Activated gamma-delta T cell (primary cell): ENCODE measurements around the gene ST3GAL3.

Source experiments
- DNase-seq: peaks from one replicate; lab custom pipeline; 2025; lab: John Stamatoyannopoulos, UW
- total RNA-seq, 2 donors: gene quantifications; one replicate each; lab custom pipeline; 2026; lab: John Stamatoyannopoulos, UW

Gene ST3GAL3, protein sequence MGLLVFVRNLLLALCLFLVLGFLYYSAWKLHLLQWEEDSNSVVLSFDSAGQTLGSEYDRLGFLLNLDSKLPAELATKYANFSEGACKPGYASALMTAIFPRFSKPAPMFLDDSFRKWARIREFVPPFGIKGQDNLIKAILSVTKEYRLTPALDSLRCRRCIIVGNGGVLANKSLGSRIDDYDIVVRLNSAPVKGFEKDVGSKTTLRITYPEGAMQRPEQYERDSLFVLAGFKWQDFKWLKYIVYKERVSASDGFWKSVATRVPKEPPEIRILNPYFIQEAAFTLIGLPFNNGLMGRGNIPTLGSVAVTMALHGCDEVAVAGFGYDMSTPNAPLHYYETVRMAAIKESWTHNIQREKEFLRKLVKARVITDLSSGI
- 5.0 to 9.2 reads per million in 2 donors for total RNA-seq

DNA sequence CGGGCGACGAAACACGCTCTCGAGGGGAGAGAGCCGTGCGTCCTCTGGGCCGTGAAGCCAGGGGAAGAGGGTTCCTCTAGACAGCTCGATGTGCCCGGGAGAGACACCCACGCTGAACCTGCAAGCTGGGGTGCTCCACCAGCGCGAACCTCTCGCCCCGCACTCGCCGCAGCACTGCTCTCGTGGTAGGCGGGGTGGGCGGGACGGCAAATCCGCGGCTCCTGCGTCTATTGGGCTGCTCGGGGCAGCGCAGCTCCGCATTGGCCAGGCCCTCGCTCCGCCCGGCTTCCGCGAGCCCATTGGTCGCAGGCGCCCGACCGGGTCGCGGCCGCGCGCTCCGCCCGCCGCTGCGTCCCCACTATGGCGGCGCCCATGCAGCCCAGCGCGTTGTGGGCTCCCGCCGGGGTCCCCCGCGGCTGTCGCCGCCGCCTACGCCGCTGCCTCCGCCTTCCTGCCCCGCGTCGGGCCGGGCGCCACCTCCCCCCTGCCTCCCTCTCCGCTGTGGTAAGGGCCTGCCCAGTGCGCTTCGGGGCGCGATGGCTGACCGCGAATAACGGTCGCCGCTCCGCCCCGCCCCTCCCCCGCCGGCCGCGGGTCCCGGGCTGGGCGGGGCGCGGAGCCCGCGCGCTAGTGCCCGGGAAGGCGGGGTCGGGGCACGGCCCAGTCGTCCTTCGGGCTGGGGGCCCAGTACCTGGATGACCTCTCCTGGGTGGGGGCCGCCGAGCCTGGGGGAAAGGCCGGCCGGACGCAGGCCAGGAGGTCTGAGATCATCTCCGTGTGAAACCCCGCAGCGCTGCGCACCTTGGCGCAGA, at the start of gene ST3GAL3:
TSS of gene ST3GAL3 (plus strand) at position 347 of the 812 bp plus-strand sequence. CDS start 28,727 bp downstream, outside the sequence.
- DNase-seq = peak; percentile 85

GRCh38 chr1:43659212-43660166, 47.8 kb upstream of the ST3GAL3 start:
- DNase-seq = no peak

DNA sequence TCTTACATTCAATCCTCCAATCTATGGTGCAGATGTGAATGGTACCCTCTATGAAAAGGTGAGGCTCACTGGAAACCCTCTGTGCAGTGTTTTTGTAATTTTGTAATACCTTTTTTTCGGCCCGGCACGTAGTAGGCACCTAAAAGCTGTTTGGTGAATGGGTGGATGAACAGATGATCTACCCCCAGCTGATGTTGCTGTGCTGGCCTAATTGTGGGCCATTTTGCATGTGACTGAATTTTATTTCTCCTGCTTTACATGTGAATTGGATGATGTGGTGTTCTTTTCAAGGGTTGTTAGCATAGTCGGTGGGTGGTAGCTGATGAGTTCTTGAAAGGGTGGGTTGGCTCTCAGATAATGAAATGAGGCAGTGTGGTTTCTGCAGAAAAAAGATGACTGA, 47.0 kb upstream of the ST3GAL3 start:
- DNase-seq = no peak

DNA sequence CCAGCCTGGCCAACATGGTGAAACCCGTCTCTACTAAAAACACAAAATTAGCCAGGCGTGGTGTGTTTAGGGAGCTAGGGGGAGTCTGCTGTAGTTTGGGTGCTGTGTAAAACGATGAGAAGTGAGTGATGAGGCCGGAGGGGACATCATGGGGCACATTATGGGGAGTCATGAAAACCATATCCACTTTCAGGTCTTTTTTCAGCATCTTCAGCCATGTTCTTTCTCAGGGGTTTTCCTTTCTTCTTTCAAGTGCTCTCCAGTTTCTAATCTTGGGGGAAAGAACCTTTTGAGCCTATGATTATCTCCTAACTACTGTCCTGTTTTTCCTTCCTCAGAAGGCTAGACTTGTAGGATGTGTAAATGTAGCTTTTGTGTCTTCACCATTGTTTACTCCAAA, 43.0 kb upstream of the ST3GAL3 start:
- DNase-seq = no peak

- no peak for DNase-seq
Measured at GRCh38 chr1:43666608-43667007, 40.7 kb upstream of the ST3GAL3 start.

DNA sequence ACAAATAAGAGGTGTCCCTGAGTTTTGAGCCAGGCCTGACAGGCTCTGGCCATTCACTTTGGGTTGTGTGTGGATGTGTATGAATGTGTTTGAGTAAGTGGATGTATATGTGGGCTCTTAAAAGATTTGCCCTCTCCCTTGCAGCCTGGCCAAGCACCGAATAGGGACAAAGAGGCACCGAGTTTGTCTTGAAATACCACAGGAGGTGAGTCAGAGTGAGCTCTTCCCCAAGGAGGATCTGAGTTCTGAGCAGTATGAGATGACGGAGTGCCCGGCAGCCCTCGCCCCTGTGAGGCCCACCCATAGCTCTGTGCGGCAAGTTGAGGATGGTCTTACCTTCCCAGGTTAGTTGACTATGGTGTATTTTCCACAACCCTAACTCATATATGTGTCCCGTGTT, 38.4 kb upstream of the ST3GAL3 start:
- no peak for DNase-seq

GRCh38 chr1:43669878-43670277, 37.5 kb upstream of the ST3GAL3 start:
- DNase-seq = no peak

DNA sequence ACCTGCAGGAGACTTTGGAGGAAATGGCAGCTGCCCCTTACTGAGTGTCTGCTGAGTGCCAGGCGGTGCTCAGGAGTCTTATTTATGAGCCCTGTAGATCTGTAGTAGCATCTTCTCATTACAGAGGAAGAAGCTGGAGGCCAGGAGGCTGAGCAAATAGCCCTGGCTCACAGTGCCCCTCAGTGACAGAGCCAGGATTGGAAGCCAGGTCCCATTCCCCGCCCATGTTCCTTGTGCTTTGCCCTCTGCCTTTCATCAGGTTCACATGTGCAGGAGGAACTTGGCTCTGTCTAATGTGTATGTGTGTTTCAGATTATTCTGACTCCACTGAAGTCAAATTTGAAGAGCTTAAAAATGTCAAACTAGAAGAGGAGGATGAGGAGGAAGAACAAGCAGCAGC, 36.1 kb upstream of the ST3GAL3 start:
- no peak for DNase-seq

DNA sequence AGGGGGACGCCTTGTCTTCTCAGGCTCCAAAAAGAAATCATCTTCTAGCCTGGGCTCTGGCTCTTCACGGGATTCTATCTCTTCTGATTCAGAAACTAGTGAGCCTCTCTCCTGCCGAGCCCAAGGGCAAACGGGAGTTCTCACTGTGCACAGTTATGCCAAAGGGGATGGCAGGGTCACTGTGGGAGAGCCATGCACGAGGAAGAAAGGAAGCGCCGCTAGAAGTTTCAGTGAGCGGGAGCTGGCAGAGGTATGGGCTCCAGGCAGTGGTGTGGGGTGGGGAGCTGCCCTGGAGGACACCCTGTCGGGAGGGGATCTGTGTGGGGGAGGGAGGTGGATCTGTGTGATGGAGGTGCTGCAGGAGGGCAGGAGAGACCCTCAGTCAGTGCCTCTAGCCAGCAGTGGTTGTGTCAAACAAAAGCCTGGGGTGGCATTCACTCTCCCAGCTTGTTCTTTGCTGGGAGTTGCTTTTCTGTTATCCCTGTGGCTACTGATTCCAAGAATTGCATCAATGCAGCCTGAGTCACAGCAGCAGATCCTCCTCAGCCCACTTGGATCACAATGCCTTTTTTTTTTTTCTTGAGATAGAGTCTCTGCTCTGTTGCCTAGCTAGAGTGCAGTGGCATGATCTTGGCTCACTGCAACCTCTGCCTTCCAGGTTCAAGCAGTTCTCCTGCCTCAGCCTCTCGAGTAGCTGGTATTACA, 35.6 kb upstream of the ST3GAL3 start:
- DNase-seq = no peak

DNA sequence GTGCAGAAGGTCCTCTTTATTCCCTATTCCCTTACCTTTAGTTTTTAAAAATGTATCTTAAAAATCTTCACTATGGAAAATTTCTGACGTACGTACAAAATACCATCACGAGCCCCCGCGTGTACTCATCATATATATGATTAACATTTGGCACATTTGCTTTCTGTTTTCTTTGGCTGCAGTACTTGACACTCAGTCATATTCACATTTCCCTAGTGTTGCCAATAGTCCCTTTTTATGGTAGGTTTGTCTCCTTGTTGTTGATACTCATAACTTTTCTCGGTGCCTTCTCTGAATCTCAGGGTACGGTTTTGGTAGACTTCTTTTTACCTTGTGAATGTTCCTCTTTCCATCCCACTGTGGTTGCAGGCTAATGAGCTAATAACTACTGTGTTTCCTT, 34.1 kb upstream of the ST3GAL3 start:
- DNase-seq = no peak

DNA sequence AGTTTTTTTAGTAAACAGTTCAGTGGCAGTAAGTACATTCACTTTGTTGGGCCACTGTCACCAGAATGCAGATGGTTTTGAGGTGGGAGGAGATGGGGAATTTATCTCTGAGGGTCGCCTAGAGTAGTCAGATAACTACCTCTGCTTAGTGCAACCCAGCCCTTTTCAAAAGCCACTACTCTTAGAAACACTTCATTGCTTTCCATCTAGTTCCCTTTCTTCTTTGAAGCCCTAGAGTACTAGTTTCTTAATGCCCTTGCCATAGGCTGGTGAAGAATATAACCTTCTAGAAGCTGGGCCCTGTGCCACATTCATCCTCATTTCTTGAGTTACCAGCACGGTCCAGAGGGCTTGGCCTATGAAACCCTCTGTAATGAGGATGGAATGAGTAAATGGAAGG, 28.4 kb upstream of the ST3GAL3 start:
- DNase-seq = no peak

DNA sequence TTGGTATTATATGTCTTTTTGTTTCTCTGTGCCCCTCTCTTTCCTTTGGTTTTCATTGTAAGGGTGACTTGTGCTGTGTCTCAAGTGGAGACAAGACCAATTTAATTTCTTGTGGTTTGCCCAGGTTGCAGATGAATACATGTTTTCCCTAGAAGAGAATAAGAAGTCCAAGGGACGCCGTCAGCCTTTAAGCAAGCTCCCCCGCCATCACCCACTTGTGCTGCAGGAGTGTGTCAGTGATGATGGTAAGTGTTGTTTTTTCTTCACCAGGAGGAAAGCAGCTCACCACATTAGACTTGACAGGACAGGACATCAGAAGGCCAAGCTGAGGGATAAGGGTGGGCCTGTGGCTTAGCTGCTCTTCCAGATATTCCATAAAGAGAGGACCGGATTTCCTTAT, 23.8 kb upstream of the ST3GAL3 start:
- no peak for DNase-seq

- no peak for DNase-seq
Measured at GRCh38 chr1:43686801-43687200, 20.5 kb upstream of the ST3GAL3 start.

GRCh38 chr1:43687301-43688108, 19.8 kb upstream of the ST3GAL3 start:
- no peak for DNase-seq

DNA sequence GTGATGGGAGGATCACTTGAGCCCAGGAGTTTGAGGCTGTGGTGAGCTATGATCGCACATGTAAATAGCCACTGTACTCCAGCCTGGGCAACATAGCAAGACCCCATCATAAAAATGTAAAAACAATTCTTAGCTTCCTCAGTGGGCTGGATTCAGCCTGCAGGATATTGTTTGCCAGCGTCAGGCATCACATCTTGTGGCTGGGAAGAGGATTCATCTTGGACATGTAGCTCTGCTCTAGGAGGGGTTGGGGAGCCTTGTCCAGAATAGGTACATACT, 19.3 kb upstream of the ST3GAL3 start:
- DNase-seq = no peak

DNA sequence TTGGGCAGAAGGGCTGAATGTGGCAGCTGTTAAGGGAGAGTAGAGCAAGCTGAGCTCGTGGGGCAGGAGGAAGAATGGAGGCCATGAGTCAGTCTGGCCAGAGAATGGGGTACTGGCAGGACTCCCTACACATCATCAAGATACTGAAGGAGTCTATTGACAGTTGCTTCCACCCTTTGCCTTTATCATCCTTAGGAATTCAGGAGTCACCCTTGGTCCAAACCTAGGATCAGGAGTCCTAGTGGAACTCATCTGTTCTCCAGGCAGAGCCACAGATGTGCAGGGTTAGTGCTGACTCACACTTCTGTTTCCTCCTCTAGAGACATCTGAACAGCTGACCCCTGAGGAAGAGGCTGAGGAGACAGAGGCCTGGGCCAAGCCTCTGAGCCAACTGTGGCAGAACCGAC, 18.7 kb upstream of the ST3GAL3 start:
- no peak for DNase-seq

GRCh38 chr1:43689289-43689688, 18.0 kb upstream of the ST3GAL3 start:
- no peak for DNase-seq

GRCh38 chr1:43691871-43692815, 15.2 kb upstream of the ST3GAL3 start:
- no peak for DNase-seq

GRCh38 chr1:43693371-43693770, 14.0 kb upstream of the ST3GAL3 start:
- no peak for DNase-seq

GRCh38 chr1:43699281-43699680, 8.1 kb upstream of the ST3GAL3 start:
- no peak for DNase-seq
